K562 (cell line): ENCODE measurements around the gene RBM34. TPM values are rescaled to one million over a fixed set of nuclear protein-coding genes. Genes with fewer than 3 reads are reported as not detected.

Experiments
- ARHGAP35 ChIP-seq: fragments of 450-650 bp; IDR thresholded peaks from 2 replicates; pipeline ENCODE4 v1.6.1; 2018; ENCODE audit not compliant: partially characterized antibody
- HNRNPL ChIP-seq: fragments of 200-400 bp; formaldehyde crosslinking; IDR thresholded peaks from 2 replicates; pipeline ENCODE4 v1.6.1; 2017; ENCODE audit warnings: low read depth, mild to moderate bottlenecking, low read length
- IRF2 ChIP-seq: sonication (generic); formaldehyde crosslinking; IDR thresholded peaks from 2 replicates; pipeline ENCODE4 v1.8.1; 2022; ENCODE audit warnings: mild to moderate bottlenecking, missing genetic modification reagents
- KLF10 ChIP-seq: fragments of 250-450 bp; sonication (Bioruptor Pico); IDR thresholded peaks from 2 replicates; pipeline ENCODE4 v1.6.1; 2021; ENCODE audit warnings: matching md5 sums
- KLF6 ChIP-seq: fragments of 250-450 bp; sonication (Bioruptor Pico); IDR thresholded peaks from 2 replicates; pipeline ENCODE4 v1.4.0; 2020; ENCODE audit warnings: mild to moderate bottlenecking, moderate library complexity, borderline replicate concordance
- MAFK ChIP-seq: IDR thresholded peaks from 2 replicates; pipeline ENCODE4 v1.6.1; 2011; ENCODE audit warnings: low read length, improper control_type of control experiment
- MYNN ChIP-seq, 2 experiments: sonication (generic); formaldehyde crosslinking in 1 of 2; IDR thresholded peaks; 2 replicates each; pipeline versions ENCODE4 v1.5.0 to v1.6.1; 2016 to 2020; ENCODE audit warnings: antibody characterized with exemption in 1 of 2, missing genetic modification reagents in 1 of 2
- PKNOX1 ChIP-seq: fragments of 450-650 bp; IDR thresholded peaks from 2 replicates; pipeline ENCODE4 v1.6.1; 2016
- RB1 ChIP-seq: fragments of 450-650 bp; IDR thresholded peaks from 2 replicates; pipeline ENCODE4 v1.6.1; 2017; ENCODE audit warnings: low read depth, mild to moderate bottlenecking
- RFX5 ChIP-seq: IDR thresholded peaks from 2 replicates; pipeline ENCODE4 v1.6.1; 2011; ENCODE audit warnings: low read depth, mild to moderate bottlenecking, improper control_type of control experiment, low read length
- SRSF3 ChIP-seq: fragments of 200-400 bp; formaldehyde crosslinking; IDR thresholded peaks from 2 replicates; pipeline ENCODE4 v1.6.1; 2016; ENCODE audit warnings: mild to moderate bottlenecking, low read length, moderate library complexity; ENCODE audit not compliant: insufficient read depth
- SRSF9 ChIP-seq: fragments of 200-400 bp; formaldehyde crosslinking; IDR thresholded peaks from 2 replicates; pipeline ENCODE4 v1.6.1; 2017; ENCODE audit warnings: low read depth, low read length, borderline replicate concordance
- ZBED1 ChIP-seq: IDR thresholded peaks from 2 replicates; pipeline ENCODE4 v1.6.1; 2014
- ZNF318 ChIP-seq, 2 experiments: fragments of 450-650 bp; IDR thresholded peaks; 2 replicates each; pipeline ENCODE4 v1.6.1; 2016; ENCODE audit warnings: mild to moderate bottlenecking in 2 of 2, borderline replicate concordance in 1 of 2, low read depth in 1 of 2, moderate library complexity in 1 of 2
- ZNF354B ChIP-seq: fragments of 250-450 bp; sonication (Bioruptor Pico); IDR thresholded peaks from 2 replicates; pipeline ENCODE4 v1.4.0; 2020
- ZNF639 ChIP-seq, 2 experiments: fragments of 200-800 bp in 1 of 2; sonication (Bioruptor generic) in 1 of 2; sonication (generic) in 1 of 2; formaldehyde crosslinking in 1 of 2; IDR thresholded peaks in 1 of 2; conservative IDR thresholded peaks in 1 of 2; 2 replicates each; pipeline versions ENCODE4 v1.5.0 to v1.6.1; 2016 to 2020; ENCODE audit warnings: missing compliant biosample characterization in 1 of 2, missing genetic modification characterization in 1 of 2, missing genetic modification reagents in 1 of 2
- ZZZ3 ChIP-seq: fragments of 450-650 bp; IDR thresholded peaks from 2 replicates; pipeline ENCODE4 v1.6.1; 2016; ENCODE audit warnings: antibody characterized with exemption, mild to moderate bottlenecking, moderate library complexity
- polyA plus RNA-seq, 8 experiments: library from polyadenylated mRNA; depleted of rRNA in 4 of 8; stranded (reverse) in 5 of 8; unstranded in 3 of 8; fragments of >200 nt; fragmentation: Nextera tagmentation in 2 of 8; fragmentation: Illumina TruSeq in 1 of 8; extraction: Ambion mirVana in 2 of 8; extraction: Trizol in 1 of 8; gene quantifications; 2 replicates each; pipeline versions ENCODE4 v1.2.1 to v1.2.3, GENCODE V29; 2011 to 2014; ENCODE audit warnings: inconsistent platforms in 1 of 8, missing spikeins in 1 of 8
- total RNA-seq, 7 experiments: library from RNA; depleted of rRNA in 6 of 7; stranded (reverse); fragments of >200 nt in 6 of 7; fragmentation: Illumina TruSeq in 2 of 7; extraction: Trizol in 2 of 7; gene quantifications; 2 replicates each; pipeline versions ENCODE4 v1.2.1 to v1.2.3, GENCODE V29; 2011 to 2021; ENCODE audit warnings: low replicate concordance in 1 of 7

The RBM34 gene
- total and polyA plus RNA-seq, 9 of the 15 experiments (the other 6 are each of a cell fraction or from before 2014, with no cell fraction given), result 64.0 to 178 (median 124) TPM

- TF ChIP-seq RB1, result no peak
- TF ChIP-seq ZZZ3, result 0 out of 2 replicates have a peak, but pooled peaks have one; percentile 41
- TF ChIP-seq IRF2 (CRISPR knock-in tag), result no peak
- no peak for TF ChIP-seq ZBED1
- no peak for TF ChIP-seq SRSF3
- no peak for TF ChIP-seq ZNF639 (CRISPR knock-in tag; conservative IDR thresholded peaks at IDR 0.05 in 1 of 2, IDR thresholded peaks at IDR 0.05 in 1 of 2)
- TF ChIP-seq ARHGAP35, result no peak
- no peak for TF ChIP-seq SRSF9
- no peak for TF ChIP-seq KLF6
- no peak for TF ChIP-seq HNRNPL
- TF ChIP-seq ZNF354B (CRISPR knock-in tag), result no peak
- no peak; the same call in 1 of the 2 replicates for TF ChIP-seq MYNN (IDR thresholded peaks at IDR 0.05)
- TF ChIP-seq MYNN (CRISPR knock-in tag; IDR thresholded peaks at IDR 0.05), result no peak
- TF ChIP-seq MAFK, result no peak
- TF ChIP-seq ZNF318 (IDR thresholded peaks at IDR 0.05; ENCODE audit: borderline replicate concordance in 1 of 2, low read depth in 1 of 2), result 0 out of 4 replicates have a peak, but pooled peaks of 1 of the 2 experiments have one; percentile 12
- TF ChIP-seq KLF10 (CRISPR knock-in tag), result no peak
- TF ChIP-seq RFX5, result no peak
- peak; percentile 22; the same call in 1 of the 2 replicates for TF ChIP-seq PKNOX1
These were observed 47.7 kb downstream of the RBM34 start (continued) for GRCh38 chr1:235113183-235113917.
